GM21529 (cell line): ENCODE results near the gene RIMS1.
A peak's percentile ranks its signal among the peaks of the same experiment; 100 is the strongest.

Source experiments
- ATAC-seq: cut with Tn5 transposase; IDR thresholded peaks from one replicate; pipeline ENCODE4 v1.9.1; 2021; ENCODE audit not compliant: unreplicated experiment

RIMS1 gene

DNA sequence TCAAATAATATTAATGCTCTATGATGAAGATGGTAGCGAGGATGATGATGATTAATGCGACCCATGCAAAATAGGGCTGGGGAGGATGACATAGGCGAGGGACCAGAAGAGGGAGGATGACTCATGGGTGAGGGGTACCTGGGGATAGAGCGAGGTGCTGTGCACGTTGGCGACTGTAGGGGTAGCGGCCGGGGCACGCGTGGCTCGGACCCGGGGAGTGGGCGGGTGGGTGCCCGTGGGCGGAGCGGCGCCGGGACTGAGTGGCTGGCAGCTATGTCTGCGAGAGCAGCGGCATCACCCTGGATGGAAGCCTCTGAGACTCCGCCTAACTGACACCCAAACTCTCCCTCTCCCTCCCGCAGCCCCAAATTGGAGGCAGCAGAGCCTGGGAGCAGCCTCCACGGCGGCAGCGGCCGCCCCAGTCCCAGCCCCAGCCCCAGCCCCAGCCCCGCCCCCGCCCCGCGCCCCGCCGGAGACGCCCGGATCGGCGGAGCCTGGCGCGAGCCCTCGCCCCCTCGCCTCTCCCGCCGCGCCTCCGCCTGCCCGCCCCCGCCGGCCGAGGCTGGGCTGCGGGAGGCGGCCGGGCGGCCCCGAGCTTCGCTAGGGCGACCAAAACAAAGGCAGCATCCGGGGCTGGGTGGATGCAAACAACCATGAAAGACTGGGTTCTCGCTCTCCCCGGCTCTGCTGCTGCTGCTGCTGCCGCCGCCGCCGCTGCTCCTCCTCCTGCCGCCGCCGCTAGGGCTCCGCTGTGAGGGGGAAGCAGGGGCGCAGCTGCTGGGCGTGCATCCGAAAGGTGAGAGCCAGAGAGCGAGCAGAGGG, at the start of gene RIMS1:
RIMS1 (plus strand) TSS at position 367 of the 822 bp plus-strand sequence. CDS start 474 bp downstream, outside the sequence.
- ATAC-seq, result peak; percentile 82

GRCh38 chr6:71851214-71851613, 35.1 kb upstream of the RIMS1 start:
- ATAC-seq, result no peak

DNA sequence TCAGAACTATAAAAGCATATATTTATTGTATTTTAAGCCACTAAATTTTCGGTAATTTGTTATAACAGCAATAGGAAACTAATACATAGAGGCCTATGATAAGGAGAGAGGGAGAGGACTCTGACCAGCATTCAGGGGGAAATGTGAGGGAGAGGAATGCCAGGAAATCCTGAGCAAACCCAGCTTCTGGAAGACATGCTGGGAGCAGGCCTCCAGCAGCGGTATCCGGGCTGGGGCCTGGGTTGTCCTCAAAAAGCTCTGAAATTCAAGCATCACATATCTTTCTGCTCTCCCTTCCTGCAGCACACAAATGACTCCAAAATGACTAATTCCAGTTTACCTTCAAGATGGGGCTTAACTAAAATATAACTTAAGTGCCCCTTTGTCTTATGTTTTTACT, 33.4 kb upstream of the RIMS1 start:
- ATAC-seq, result no peak

DNA sequence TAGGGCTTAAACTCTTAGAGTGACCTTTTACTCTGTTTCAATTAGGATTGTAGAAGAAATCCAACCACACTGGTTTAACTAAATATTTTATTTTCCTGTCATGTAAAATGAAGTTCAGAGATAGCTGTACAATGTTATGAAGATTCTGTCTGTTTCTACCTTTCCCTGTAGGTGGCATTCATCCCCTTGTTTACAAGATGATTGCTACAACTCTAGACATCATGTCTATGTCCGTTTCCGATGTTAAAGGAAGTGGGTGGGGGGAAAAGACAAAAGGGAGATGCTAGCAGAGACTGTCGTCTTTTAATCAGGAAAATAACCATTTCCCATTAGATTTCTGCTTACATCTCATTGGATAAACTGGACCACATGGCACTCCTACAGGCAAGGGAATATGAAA, 30.9 kb upstream of the RIMS1 start:
- no peak for ATAC-seq

DNA sequence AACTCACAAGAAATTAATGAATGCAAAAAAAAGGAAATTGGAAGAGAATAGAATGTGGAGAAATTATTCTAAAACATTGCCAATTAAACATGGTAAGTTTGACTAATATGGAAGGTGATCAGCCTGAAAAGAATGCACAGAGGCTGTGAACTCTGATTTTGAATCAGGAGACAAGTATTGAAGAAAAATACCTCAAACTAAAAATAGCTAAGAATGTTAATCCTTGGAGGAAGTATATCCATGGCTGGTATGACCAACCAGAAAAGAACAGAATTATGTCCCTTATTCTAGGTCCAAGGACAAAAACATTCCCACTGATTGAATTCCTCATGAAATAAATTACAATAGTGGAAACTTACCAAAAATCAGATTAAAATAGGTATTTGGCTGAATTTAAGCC, 7.3 kb upstream of the RIMS1 start:
- no peak for ATAC-seq

GRCh38 chr6:71887006-71887743, 825 bp downstream of the RIMS1 start:
- ATAC-seq, result peak; percentile 3

DNA sequence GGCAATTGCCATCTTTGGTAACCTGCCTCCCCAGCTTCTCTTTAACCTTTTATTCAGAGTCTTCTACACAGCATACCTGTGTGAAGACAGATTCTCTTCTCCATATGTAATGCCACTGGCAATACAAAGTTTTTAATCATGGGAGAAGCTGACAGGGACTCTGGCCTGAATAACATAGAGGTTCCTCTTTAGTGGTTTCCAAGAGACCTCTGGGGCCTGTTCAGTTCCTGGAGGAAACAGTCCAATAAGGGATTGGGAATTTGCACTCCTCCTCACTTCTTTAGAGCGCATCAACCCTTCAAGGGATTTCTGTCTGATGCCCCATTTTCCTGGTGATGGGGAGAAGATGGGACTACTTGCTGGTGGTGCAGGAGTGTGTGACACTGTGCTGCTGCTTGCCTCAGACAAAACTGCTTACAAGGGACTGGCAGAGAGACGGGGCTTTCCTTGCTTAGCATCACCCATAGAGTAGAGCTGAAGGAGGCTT, 1.4 kb downstream of the RIMS1 start:
- no peak for ATAC-seq

- no peak for ATAC-seq
Measured at GRCh38 chr6:71888756-71889340, 2.5 kb downstream of the RIMS1 start.

GRCh38 chr6:71889366-71889765, 3.0 kb downstream of the RIMS1 start:
- no peak for ATAC-seq

GRCh38 chr6:71892641-71893040, 6.3 kb downstream of the RIMS1 start:
- ATAC-seq, result no peak

GRCh38 chr6:71900642-71901041, 14.3 kb downstream of the RIMS1 start:
- no peak for ATAC-seq

GRCh38 chr6:71902261-71902660, 15.9 kb downstream of the RIMS1 start:
- peak; percentile 88 for ATAC-seq

DNA sequence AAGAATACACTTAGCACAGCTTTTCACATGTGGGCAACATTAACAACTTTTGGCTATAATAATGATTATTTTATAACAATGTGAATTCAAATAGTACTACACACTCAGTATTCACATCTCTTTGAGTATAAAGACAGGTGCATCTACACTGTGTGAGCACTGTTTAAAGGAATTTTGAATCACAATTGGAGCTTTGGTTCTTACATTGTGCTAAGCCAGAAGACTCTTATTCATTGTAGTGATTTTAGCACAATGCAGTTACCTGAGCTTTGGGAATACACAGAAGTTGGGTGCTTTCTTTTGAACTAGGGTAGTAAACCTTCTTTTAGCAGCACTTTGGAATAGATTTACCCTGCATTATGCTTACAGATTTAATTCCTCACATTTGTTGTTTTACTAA, 20.5 kb downstream of the RIMS1 start:
- no peak for ATAC-seq

DNA sequence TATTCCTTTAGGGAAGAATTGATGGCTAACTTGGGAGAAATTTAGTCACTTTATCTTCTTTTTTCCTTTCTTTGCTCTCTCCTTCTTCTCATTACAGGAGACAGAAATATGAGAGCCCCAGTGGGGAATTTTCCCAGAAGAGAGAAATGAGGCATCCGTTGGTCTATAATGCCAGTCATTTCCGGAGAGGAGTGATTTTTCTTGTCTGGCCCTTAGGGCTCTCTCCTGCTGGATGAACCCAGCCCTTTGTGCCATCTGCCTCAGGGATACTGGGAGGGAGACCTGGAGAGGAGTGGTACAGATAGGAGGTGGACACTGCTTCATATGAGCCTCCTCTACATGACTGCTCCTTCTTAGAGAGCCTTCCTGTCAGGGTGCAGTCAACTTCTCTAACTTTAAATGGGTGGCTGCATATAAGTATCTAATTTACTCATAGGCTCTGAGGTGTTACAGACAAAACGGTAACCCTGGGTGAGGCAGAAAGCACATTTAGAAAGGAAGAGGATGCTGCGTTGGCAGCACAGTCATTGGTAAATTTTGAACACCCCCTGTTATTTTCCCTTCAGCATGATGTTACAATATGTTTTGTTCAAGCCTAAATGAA, 21.9 kb downstream of the RIMS1 start:
- peak; percentile 81 for ATAC-seq

- ATAC-seq, result no peak
Measured at GRCh38 chr6:71913444-71914234, 27.3 kb downstream of the RIMS1 start.

DNA sequence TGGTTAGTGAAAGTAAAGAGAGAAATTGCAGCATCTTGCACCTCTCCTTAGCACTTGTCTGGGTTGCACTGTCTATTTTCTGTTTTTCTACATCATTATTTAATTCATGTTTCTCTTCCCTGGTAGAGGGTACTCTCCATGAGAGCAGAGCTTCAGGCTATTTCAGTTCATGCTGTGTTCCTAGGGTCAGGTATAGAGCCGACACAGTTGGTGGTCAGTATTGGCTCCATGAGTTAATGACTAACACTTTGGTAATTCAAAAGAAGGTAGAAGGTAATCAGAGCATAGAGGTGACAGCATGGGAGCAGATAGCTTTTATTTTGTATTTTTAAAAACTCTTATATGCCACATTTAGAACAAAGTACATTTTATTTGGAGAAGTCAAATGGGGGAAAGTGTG, 42.7 kb downstream of the RIMS1 start:
- no peak for ATAC-seq

DNA sequence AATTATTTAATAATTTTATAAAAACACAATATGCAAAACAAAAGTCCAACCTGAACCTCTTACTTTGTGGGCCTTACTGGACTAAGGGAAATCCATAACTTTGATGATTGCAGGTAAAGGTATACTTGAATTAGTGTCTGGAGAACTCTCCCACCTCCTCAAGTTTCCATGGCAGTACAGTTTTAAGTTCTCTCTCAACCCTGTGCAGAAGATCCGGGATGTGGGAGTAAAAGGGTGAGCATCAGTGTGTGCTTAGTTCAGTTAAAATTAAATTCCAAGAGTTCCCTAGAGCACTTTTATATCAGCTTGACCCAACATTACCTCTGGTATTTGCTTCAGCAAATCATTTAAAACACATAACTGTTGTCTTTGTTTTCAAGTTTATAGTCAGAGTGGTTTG, 47.5 kb downstream of the RIMS1 start:
- ATAC-seq, result no peak

GRCh38 chr6:71965404-71965803, 79.1 kb downstream of the RIMS1 start:
- peak; percentile 81 for ATAC-seq

GRCh38 chr6:71967436-71967835, 81.1 kb downstream of the RIMS1 start:
- ATAC-seq, result no peak

DNA sequence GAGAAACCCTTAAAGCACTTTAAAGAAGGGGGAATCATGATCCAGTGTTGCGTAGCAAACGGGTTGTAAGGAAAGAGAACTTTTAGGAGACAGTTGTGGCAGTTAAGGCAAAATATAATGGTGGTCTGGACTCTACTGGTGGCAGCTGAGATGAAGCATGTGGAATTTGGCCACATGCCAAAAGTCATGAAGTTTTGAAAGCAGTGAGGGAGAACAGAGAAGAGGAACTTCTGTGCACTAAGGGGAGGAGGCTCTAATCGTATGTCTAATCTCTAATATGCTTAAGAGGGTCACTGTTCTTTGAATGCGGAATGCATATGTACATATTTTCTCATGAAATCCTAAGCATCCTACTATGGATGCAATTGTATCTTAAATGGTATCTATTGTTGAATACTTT, 91.5 kb downstream of the RIMS1 start:
- no peak for ATAC-seq

DNA sequence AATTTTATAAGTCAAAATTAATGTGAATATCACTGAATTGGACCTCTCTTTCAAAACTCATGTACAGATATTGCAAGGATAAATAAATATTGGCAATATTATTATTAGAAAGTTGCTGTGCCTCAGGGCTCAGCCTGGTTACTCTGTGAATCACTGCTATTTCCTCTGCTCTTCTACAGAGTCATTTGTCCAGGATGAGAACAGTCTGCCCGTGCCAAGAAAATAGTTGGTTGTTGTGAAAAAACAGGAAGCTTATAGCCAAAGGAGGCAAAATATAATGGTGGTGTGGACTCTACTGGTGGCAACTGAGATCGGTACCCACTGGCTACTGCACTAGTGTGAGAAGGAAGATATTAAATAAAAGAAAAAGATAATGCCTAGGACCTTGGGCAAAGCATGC, 93.6 kb downstream of the RIMS1 start:
- no peak for ATAC-seq
